ENCODE measurements around the gene KAZN.
A peak's percentile ranks its signal among the peaks of the same experiment; 100 is the strongest.

The KAZN gene

GRCh38 chr1:15055736-15056415 lies 457.4 kb downstream of the KAZN start:
- no peak for DNase-seq

GRCh38 chr1:15056515-15057285 lies 458.2 kb downstream of the KAZN start:
- DNase-seq, result no peak

- no peak for DNase-seq
Observed at GRCh38 chr1:15057834-15058233, 459.3 kb downstream of the KAZN start.

- DNase-seq, result no peak
Observed at GRCh38 chr1:15058261-15058660, 459.8 kb downstream of the KAZN start.

- no peak for DNase-seq
Observed at GRCh38 chr1:15060104-15060503, 461.6 kb downstream of the KAZN start.

GRCh38 chr1:15062479-15063099 lies 464.1 kb downstream of the KAZN start:
- no peak for DNase-seq

- DNase-seq, result no peak
Observed at GRCh38 chr1:15063346-15063745, 464.9 kb downstream of the KAZN start.

- no peak for DNase-seq
Observed at GRCh38 chr1:15063783-15064182, 465.3 kb downstream of the KAZN start.

GRCh38 chr1:15064217-15064929 lies 465.9 kb downstream of the KAZN start:
- no peak for DNase-seq

- DNase-seq, result no peak
Observed at GRCh38 chr1:15065291-15065690, 466.8 kb downstream of the KAZN start.

- no peak for DNase-seq
Observed at GRCh38 chr1:15065736-15066135, 467.3 kb downstream of the KAZN start.

GRCh38 chr1:15066191-15066590 lies 467.7 kb downstream of the KAZN start:
- DNase-seq, result no peak

- DNase-seq, result no peak
Observed at GRCh38 chr1:15067148-15067547, 468.7 kb downstream of the KAZN start.

GRCh38 chr1:15068152-15068551 lies 469.7 kb downstream of the KAZN start:
- DNase-seq, result no peak

- no peak for DNase-seq
Observed at GRCh38 chr1:15068997-15069396, 470.5 kb downstream of the KAZN start.

GRCh38 chr1:15070145-15070748 lies 471.8 kb downstream of the KAZN start:
- DNase-seq, result no peak

- DNase-seq, result no peak
Observed at GRCh38 chr1:15071936-15072335, 473.5 kb downstream of the KAZN start.

GRCh38 chr1:15073799-15074308 lies 475.4 kb downstream of the KAZN start:
- no peak for DNase-seq

GRCh38 chr1:15075175-15075574 lies 476.7 kb downstream of the KAZN start:
- no peak for DNase-seq

GRCh38 chr1:15075817-15076216 lies 477.3 kb downstream of the KAZN start:
- peak; percentile 68 for DNase-seq

- DNase-seq, result no peak
Observed at GRCh38 chr1:15076807-15077206, 478.3 kb downstream of the KAZN start.

- no peak for DNase-seq
Observed at GRCh38 chr1:15077384-15077783, 478.9 kb downstream of the KAZN start.

Measured in MV-4-11 (cell line).